NCI-H1436 (cell line): Measurements from ENCODE around the gene FBXW11.

Experiments
- DNase-seq: peaks from one replicate; lab custom pipeline; 2025; lab: John Stamatoyannopoulos, UW

FBXW11 gene

GRCh38 chr5:171865471-171865870 lies 141.0 kb downstream of the FBXW11 start:
- DNase-seq = no peak

DNA sequence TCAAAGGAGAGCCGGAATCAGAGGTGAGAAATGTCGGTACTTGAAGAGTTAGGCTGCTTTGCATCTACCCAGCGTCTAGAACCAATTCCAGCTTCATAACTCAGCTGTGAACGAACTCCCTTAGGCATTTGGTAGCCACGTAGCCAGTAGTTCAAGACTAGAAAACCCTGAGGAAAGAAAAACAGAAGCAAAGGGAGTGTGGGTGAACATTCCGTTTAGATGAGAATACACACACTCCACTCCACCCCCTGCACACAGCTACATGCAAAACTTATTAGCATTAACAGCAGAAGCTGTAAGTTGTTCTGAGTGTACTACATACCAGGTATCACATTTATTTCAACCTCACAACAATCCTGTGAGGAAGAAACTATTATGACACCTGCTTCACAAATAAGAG lies 142.5 kb downstream of the FBXW11 start:
- no peak for DNase-seq

DNA sequence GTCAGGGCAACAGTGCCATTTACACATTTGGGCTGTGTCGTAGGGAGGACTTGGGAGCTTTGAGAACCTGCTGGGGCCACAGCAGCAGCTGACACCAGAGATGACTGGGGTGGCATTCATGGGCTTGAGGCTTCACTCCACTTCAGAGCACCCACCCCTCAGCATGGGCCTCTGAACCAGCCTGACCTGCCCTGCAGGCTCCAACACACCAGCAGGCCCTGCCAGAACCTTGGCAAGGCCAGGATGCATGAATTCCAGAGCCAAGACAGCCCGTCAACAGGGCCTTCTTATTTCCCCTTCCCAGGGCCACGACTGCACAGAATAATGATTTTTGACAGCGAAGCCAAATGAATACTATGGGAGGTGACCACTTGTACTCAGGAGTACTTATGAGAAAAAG lies 143.8 kb downstream of the FBXW11 start:
- no peak for DNase-seq

DNA sequence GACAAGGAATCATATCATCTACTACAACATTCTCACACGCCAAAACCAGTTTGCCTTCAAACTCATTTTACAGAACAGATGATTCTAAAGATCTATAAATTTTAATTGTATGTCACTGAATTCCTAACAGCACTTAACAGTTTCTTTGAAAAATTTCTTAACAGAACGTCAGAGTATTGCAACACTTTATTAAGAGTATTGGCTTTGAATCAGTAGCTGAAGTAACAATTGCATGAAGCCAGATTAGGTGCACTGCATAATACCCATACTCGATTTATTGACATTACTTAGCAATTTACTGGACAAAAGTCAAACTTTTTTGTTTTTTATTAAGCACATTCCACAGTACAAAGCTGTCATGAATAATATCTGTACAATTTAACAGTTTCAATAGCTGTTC lies 145.1 kb downstream of the FBXW11 start:
- DNase-seq = no peak

DNA sequence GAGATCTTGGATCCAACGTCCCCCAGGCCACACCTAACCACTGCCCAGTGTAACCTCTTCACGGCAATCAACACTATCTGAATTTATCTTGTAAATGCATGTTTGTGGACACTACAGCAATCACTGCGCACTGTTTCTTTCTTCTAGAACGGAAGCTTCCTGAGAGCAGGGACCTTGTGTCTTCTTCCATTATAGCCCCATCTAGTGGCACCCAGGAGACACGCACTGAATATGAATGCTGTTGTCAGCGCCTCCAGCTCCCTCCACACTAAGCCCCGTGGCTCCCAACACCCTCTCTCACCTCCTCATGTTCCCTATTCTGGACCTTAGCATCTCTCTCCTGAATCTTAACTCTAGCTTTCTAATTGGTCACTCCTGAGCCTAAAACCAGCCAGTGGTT lies 148.1 kb downstream of the FBXW11 start:
- DNase-seq = no peak

DNA sequence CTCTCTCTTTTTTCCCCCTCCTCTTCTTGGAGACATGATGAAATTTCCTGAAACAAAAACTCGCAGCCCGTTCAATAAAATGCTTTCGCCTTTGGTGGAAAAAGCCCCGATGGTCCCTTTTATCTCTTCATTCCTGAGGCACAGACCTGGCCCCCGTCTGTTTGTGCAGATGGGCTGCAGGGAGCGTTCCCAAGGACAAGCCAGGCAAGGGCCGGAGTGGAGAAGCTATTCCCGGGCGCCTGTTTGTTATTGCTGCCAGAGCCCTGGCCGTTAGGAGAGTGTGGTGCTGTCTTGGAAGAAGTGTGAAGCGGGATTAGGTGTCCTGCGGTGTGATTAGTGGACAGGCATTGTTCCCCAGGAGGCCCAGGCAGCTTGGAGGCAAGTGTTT lies 149.0 kb downstream of the FBXW11 start:
- DNase-seq = no peak

DNA sequence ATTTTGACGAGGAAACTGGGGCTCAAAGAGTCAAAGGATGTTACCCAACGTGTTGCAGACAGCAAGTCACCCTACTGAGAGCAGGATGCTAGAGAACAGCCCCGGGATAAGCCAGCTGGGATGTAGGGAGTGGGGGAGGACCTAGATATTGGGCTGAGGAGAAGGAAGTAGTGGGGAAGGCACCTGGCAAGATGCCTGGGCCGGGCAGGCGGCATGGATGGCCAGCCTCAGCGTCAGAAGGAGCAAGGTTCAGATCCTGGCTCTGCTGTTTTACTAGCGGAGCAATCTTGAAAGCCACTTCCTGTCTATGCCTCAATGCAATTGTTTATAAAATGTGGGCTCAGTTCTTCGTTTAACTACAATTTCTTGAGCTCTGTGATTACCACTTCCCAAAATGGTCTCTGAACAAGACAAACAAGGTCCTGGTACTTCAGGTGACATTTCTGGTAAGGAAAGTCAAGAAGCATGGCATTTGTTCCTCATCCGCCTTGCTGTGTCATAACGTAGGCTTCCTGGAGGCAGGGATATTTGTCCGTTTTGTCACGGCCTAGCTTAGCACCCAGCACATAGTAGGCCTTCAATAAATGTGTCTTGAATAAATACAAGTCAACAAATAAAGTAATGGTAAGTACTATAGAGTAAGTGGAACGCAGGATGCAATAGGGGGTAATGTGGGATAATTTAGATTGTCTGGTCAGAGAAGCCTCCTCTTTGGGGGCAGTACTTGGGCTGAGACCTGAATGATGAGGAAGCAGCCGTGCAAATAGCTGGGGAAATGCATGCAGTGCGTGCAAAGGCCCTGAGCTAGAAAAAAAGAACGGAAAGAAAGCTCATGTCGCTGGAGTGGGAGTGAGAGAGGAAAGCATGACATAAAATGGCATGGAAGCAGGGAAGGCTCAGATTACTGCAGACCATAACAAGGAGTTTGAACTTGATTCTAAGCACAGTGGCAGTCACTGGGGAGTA lies 150.4 kb downstream of the FBXW11 start:
- no peak for DNase-seq

- DNase-seq = no peak
Observed at GRCh38 chr5:171855265-171855664, 151.2 kb downstream of the FBXW11 start.

DNA sequence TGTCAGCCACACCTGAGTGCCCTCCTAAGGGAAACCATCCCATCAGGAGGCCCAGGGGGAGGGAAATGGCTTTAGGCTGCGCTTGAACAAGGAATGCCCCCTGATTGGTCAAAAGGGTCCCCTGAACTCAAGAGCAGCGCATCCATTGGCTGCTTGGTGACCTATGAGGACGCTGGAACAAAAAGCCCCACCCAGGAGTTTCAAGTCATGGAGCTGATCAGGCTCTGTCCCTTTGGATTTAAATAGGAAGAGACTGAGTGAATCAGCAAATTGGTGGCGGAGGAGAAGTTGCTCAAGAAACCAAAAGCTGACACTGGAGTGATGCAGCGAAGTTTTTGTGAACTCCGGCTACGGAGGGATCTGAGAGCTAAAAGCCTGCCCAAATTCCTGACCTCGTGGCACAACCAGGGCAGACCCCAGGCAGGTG lies 154.2 kb downstream of the FBXW11 start:
- no peak for DNase-seq

DNA sequence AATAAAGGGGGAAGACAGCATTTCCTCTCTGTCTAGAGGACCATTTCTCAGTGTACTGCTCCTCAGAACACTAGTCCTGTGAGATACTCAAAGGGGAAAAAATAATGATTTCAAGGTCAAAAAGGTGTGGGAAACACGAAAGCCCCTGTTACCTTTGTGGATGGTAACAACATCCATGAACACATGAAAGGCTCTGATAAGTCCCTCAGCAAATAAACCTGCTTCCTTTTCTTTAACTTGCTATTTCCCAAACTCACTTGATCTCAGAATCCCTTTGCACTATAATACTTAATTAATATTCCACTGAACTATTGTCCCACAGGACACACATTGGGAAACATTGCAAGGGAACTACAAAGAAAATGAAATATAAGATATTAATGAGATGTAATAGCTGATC lies 155.2 kb downstream of the FBXW11 start:
- no peak for DNase-seq

GRCh38 chr5:171850324-171850947 lies 156.0 kb downstream of the FBXW11 start:
- no peak for DNase-seq

- DNase-seq = no peak
Observed at GRCh38 chr5:171849585-171850323, 156.7 kb downstream of the FBXW11 start.

DNA sequence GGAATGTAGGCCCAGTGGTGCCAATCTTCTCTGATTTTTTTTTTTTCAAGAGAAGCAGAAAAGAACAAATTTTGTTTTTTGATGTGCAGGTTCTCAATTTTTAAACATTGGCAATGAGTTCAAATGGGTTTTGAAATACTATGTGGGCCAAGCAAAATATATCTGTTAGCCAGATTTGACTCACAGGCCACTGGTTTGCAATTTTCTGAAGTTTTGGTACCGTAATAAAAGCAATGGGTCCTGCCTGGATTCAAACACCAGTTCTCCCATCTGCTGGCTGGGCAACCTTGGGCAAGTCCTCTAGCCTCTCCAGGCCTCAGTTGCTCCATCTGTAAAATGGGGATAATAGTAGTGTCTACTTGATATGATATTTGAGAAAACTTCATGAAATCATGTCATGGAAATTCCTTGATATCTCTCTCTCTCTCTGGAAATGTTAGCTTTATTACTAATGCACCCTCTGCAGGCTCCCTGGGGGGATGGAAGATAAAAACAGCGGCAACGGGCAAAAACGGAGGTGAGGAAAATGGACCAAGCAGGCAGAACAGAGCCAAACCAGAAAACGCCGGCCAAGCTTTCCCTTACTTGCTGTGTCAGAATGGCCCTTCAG lies 157.4 kb downstream of the FBXW11 start:
- no peak for DNase-seq

DNA sequence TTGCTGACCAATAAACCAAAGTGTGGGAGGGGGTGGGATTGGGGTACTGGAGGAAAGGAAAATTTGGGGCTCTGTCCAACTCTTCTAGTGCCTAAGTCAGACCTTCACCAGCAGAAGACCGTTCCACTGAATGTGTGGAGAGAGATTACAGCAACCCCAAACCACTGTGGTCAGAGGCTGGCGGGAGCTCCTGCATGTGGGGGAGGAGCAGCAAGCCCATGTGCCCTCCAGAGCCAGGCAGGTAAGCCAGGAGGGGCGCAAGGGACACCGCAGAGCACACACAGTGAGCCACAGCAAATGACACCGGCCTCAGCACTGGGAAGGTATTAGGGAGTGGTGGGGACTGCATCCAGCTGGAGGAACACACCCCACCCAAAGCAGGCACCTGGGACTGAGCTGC lies 158.0 kb downstream of the FBXW11 start:
- DNase-seq = no peak

- no peak for DNase-seq
Observed at GRCh38 chr5:171848006-171848405, 158.4 kb downstream of the FBXW11 start.

DNA sequence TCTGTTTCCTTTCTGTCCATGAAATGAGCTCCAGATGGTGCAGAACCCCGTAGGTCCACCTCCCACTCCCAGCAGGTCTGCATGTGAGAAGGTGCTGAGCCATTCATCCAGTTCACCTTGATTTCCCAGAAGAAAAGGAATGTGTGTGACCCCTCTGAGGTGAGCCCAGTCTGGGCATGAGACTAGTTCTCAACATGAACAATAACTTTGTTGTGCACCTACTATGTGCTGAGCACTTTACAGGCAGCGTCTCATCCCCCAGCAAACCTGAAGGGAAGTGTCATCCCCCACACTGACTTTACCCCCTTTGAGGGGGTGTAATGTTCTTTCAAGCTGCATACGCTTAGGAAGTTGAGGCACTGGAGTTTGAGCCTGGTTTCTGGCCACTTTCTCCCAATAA lies 159.4 kb downstream of the FBXW11 start:
- DNase-seq = no peak

DNA sequence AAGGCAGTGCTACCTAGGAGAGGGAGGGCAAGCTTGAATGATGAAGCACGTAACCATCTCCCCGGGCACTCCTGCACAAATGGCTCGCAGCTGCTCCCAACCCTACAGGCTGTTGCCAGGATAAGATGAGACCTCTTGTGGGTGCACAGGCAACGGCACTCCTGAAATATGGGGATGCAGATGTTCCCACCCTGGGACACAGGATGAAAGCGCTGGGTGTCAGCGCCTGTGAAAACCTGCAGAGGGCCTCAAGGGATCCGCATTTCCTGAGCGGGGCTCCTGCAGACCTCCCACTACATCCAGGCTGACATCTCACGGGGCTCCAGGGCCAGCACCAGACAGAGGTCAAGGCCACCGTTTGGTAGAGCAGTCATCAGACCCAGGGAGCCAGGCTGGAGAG lies 160.1 kb downstream of the FBXW11 start:
- no peak for DNase-seq

DNA sequence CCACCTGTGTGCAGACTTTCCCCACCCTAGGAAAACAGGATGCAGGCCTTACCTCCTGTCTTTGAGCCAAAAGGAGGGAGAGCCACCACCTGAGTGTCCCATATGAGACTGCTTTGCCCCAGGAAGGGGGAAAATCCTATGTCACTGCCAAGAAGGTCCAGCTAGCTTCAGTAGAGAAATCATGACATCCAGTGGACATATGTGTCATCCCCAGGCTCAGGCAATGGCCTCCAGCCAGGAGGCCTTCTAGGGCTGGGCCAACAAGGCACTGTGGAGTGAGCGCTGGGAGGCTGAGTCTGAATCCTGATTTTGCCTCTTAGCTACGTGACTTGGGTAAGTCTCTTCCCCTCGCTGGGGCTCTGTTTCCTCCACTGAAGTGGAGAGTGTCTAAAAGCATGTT lies 160.6 kb downstream of the FBXW11 start:
- DNase-seq = no peak

DNA sequence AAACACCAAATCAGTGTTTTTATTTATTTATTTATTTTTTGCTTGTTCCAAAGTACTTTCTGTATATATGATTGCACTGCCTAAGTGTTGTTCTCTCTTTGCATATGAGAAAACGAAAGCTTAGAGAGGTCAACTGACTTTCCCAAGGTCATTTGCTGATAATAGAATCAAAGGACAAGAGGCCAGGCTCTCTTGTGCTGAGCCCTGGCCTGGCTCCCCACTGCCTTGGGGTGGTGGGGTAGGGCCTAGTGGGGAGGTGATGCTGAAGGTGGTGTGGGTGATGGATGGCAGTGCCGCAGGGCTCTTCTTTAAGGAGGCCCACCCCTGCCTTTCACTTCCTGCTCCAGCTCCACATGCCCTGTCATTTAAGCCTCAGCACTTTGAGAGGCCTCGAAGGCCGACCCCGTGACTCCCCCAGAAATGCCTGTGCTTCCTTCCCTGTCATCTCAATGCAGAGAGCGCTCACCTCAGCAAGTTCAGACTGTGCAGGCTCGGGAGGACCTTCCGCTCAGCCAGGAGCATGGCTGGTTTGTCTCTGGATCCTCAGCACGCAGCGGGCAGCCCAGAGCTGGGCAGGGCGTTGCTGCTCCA lies 161.3 kb downstream of the FBXW11 start:
- DNase-seq = no peak

DNA sequence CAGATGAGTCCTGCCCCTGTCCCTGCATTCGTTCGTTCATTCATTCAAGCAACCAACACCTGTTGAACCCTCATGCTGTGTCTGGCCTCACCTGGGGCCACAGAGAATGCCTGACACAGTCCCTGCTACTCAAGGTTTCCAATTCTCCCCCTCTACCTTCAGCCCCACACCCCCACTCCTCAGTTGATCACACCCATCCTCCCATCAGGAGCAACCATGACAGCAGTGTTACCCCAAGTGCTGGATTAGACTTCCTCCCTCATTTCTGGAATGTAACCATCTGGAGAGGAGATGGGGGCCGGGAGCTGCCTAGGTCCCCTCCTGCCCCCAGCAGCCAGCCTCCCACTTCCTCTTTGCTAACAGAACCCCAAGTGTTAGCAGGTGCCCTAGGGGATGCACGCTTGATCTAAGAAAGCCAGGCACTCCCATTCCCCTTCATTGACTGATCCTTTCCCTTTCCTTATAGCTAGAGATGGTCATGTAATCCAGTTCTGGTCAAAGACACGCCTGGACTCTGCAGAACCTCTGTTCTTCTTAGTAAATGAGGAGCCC lies 163.6 kb downstream of the FBXW11 start:
- no peak for DNase-seq

DNA sequence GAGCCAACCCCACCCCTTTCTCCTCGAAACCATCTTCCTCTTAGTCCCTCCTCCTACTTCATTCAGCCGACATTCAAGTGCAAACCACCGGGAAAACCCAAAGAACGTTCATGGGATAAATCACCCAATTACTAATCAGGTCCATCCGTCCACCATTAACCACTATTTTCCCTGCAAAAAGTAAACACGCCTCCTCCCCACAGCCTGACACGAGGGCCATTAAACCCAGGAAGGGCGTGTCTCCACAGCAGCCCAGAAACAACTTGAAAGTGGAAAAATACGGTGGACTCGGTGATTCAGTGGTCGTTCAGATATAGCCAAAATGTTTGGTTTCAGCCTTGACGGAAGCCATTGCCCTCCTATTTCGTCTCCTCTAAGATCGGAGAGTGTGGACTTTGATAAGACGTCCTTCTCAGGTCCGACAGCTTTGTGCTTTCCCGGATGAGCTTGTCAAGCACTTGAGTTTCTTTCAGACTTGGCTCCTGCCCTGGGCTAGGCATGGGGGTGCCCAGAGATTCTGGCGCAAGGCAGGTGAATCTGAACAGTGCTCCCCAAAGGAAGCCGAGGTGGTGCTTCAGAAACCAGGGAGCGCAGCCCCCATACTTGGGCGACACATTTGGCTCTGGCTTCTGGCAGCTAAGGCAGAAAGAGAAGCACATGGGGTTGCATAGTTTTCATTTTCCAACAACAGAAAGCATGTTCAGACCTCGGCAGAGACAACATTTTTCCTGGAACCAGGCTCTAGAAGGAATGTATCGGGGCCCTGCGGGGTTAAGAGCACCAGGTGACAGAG lies 164.3 kb downstream of the FBXW11 start:
- DNase-seq = no peak
